NAMALWA (cell line): ENCODE results near the gene PIEZO1.
A peak's percentile ranks its signal among the peaks of the same experiment; 100 is the strongest.
"Not testable (repeated sequence)": the region's sequence is repeated elsewhere in the genome, so short reads cannot be mapped to it uniquely, and the experiment has no call there.

Source experiments
- DNase-seq: peaks from one replicate; pipeline ENCODE4 v3.0.0-alpha.2; 2015; ENCODE audit warnings: low spot score

PIEZO1 gene

GRCh38 chr16:88785106-88785924, at the start of gene PIEZO1:
Gene PIEZO1, minus strand, starts transcription at chr16:88785220. Its CDS starts 256 bp downstream, at chr16:88784964.
- DNase-seq, result peak; percentile 68

GRCh38 chr16:88834670-88835069, 49.6 kb upstream of the PIEZO1 start:
- DNase-seq, result no peak

- DNase-seq, result no peak
Observed at GRCh38 chr16:88833086-88833485, 48.1 kb upstream of the PIEZO1 start.

- no peak for DNase-seq
Observed at GRCh38 chr16:88831838-88832237, 46.8 kb upstream of the PIEZO1 start.

- no peak for DNase-seq
Observed at GRCh38 chr16:88830783-88831182, 45.8 kb upstream of the PIEZO1 start.

- no peak for DNase-seq
Observed at GRCh38 chr16:88830258-88830657, 45.2 kb upstream of the PIEZO1 start.

- no peak for DNase-seq
Observed at GRCh38 chr16:88828711-88829110, 43.7 kb upstream of the PIEZO1 start.

- DNase-seq, result no peak
Observed at GRCh38 chr16:88827727-88828126, 42.7 kb upstream of the PIEZO1 start.

GRCh38 chr16:88826070-88826840, 41.2 kb upstream of the PIEZO1 start:
- DNase-seq, result no peak

- no peak for DNase-seq
Observed at GRCh38 chr16:88825146-88825545, 40.1 kb upstream of the PIEZO1 start.

GRCh38 chr16:88824256-88825077, 39.4 kb upstream of the PIEZO1 start:
- DNase-seq, result no peak

GRCh38 chr16:88823646-88824045, 38.6 kb upstream of the PIEZO1 start:
- DNase-seq, result not testable (repeated sequence)

GRCh38 chr16:88822281-88823040, 37.4 kb upstream of the PIEZO1 start:
- DNase-seq, result no peak

- no peak for DNase-seq
Observed at GRCh38 chr16:88821168-88821850, 36.3 kb upstream of the PIEZO1 start.

- no peak for DNase-seq
Observed at GRCh38 chr16:88820385-88821025, 35.5 kb upstream of the PIEZO1 start.

GRCh38 chr16:88819126-88819525, 34.1 kb upstream of the PIEZO1 start:
- DNase-seq, result no peak

GRCh38 chr16:88818575-88818874, 33.5 kb upstream of the PIEZO1 start:
- DNase-seq, result no peak

GRCh38 chr16:88817785-88818574, 33.0 kb upstream of the PIEZO1 start:
- DNase-seq, result no peak

- no peak for DNase-seq
Observed at GRCh38 chr16:88816736-88817535, 31.9 kb upstream of the PIEZO1 start.
